Stimulated activated CD4-positive, alpha-beta T cell treated with anti-CD3 and anti-CD28 coated beads, Interleukin-15, amount 100 ng/mL, for 1 hour (primary cell): Measurements from ENCODE around the gene OR5H2.
"Not testable (repeated sequence)": the region's sequence is repeated elsewhere in the genome, so short reads cannot be mapped to it uniquely, and the experiment has no call there.

ENCODE experiments used
- DNase-seq, 2 donors: peaks; one replicate each; pipeline ENCODE4 v3.0.0-alpha.2; 2020; ENCODE audit warnings: low read depth in 1 of 2, low spot score in 1 of 2

Gene OR5H2

DNA sequence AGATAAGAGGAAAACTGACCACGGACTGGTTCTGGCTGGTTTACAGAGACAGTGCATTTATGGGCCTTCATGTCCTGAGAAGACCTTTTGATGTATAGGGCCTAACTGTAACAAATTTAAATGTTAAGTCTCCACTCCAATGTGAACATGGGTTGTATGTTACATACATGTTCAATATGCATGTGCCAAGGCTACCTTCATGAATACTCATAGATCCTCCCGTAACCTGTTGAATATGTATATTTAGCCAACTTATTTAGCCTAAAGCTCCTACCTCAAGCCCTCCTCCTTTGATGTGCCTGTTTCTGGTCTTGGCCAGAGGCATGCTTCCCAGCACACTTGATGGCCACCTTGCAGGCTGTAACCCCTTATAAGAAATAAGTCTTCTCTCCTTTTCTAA is at the start of gene OR5H2:
Gene OR5H2 (plus strand): TSS at position 301 of the 400 bp plus-strand sequence. CDS start 398 bp downstream, outside the sequence.
- DNase-seq = no peak

GRCh38 chr3:98233468-98233867 is 48.8 kb upstream of the OR5H2 start:
- DNase-seq = no peak

GRCh38 chr3:98240131-98240530 is 42.2 kb upstream of the OR5H2 start:
- DNase-seq = no peak

GRCh38 chr3:98242155-98242554 is 40.1 kb upstream of the OR5H2 start:
- no peak for DNase-seq

GRCh38 chr3:98243843-98244242 is 38.5 kb upstream of the OR5H2 start:
- no peak for DNase-seq

- DNase-seq = no peak
These were observed 36.2 kb upstream of the OR5H2 start for GRCh38 chr3:98246142-98246541.

DNA sequence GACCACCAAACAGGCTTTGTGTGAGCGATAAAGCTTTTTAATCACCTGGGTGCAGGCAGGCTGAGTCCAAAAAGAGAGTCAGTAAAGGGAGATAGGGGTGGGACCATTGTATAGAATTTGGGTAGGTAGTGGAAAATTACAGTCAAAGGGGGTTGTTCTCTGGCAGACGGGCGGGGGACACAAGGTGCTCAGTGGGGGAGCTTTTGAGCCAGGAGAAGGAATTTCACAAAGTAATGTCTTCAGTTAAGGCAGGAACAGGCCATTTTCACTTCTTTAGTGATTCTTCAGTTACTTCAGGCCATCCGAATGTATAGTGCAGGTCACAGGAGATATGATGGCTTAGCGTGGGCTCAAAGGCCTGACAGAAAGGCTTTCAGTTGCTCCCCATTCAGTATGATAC is 26.3 kb upstream of the OR5H2 start:
- not testable (repeated sequence) for DNase-seq

- no peak for DNase-seq
These were observed 22.6 kb upstream of the OR5H2 start for GRCh38 chr3:98259707-98260106.

DNA sequence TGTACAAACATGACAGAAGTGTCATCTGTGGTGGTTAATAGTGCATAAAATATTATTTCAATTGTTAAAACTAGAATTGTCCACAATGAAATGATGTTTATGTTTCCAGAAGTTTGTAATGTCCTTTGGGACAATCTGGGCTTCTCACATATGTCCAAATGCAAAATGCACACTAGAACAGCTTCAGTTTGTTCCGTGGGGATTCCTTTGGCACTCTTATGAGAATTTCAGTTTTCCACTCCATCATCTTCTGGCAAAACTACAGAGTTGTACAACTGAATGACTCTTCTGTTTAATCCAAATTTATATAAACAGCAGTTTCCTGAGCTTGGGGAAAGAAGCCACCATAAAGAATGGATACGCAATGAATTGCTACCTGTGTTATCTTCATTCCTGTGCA is 20.3 kb upstream of the OR5H2 start:
- no peak for DNase-seq

GRCh38 chr3:98263944-98264343 is 18.4 kb upstream of the OR5H2 start, which contains the start of gene OR5H6:
Gene OR5H6 (plus strand): TSS chr3:98264244. CDS start chr3:98264333, 89 bp downstream.
- DNase-seq = no peak

DNA sequence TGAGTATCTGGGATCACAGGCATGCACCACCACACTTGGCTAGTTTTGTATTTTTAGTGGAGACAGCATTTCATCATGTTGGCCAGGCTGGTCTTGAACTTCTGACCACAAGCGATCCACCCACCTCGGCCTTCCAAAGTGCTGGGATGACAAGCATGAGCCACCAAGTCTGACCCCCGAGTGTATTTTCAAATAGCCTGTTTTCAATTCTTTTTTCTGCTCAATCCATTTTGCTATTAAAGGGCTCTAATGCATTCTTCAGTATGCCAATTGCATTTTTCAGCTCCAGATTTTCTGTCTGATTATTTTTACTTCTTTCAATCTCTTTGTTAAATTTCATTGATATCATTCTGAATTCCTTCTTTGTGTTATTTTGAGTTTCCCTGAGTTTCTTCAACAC is 12.5 kb upstream of the OR5H2 start:
- no peak for DNase-seq

- DNase-seq = no peak
These were observed 10.2 kb upstream of the OR5H2 start for GRCh38 chr3:98272126-98272525.

- DNase-seq = no peak
These were observed 7.4 kb upstream of the OR5H2 start for GRCh38 chr3:98274914-98275313.

DNA sequence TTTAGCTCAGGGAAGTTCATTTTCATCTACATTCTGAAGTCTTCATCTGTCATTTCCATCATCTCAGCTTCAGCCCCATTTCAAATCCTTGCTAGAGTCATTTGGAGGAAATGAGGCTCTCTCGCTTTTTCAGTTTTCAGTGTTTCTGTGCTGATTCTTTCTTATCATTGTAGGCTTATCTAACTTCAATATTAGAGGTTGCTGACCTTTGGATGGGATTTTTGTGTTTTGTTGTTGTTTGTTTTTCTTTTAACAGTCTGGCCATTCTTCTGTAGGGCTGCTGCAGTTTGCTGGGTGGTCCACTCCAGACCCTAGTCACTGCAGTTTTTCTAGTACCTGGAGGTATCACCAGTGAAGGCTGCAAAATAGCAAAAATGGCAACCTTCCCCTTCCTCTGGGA is 8.6 kb downstream of the OR5H2 start:
- no peak for DNase-seq

DNA sequence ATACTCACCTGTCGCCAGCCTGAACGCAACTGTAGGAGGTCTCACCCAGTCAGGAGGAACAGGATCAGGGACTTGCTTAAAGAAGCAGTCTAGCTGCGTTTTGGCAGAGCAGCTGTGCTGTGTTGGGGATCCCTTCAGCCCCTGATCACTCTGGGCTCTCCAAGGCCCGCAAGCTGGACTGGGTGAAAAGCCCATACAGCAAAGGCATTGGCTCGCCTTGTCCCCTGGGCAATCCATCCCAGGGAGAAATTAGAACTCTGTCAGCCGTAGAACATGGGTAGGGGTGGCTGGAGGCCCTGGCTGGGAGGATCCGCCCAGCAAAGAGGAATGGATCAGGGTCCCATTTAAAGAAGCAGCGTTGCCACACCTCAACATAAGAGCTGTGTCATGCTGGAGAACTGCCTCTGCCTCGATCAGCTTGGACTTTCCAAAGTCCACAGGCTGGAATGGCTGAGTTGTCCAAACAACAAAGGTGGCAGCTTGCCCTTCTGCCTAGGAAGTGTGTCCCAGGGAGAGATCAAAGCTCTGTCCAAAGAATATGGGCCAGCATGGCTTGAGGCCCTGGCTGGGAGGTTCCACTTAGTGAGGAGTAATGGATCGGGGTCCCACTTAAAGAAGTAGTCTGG is 9.1 kb downstream of the OR5H2 start:
- DNase-seq = no peak

DNA sequence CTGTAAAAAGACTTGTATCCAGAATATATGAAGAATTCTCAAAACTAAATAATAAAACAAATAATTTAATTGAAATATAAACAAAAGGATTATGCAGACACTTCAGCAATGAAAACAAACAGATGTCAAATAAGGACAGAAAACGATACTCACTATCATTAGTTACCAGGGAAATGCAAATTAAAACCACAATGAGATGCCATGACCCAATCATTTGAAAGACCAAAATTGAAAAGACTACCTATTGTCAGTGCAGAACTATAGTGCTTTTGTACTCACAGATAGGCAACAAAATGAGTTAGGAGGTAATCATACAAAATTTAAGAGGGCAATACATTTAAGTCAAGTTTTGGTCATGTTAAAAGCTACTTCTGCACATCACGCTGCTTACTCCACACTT is 39.8 kb downstream of the OR5H2 start:
- no peak for DNase-seq

DNA sequence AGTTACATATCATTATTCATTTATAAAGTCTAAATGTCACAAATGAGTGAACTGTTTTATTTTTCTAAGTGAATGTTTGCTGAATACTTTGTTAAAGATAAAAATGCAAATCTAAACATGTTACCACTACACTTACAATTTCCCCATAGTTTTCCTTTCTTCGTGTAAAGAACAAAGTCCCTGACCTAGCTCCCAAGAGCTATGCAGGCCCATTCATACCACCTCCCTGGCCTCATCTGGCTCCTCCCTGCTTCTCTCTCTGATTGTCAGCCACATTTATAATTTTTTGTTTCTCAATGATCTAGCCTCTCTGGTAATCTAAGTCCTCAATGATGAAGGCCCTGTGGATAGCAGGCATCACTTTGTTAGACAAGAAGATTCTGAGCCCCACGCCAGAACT is 40.4 kb downstream of the OR5H2 start:
- DNase-seq = no peak

DNA sequence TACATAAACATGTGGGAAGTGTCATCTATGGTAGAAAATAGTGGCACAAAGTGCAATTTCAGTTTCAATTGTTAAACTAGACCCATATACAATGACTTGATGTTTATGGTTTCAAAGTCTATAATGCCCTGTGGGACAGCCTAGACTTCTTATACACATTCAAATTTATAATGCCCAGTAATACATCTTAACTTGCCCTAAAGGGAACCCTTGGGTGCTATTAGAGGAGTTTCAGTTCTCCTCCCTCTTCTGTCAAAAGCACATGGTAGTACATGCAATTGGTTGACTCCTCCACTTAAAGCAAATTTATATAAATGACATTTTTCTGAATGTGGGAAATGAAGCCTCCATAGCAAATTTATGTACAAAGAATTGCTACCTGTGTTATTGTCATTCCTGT is 41.1 kb downstream of the OR5H2 start:
- DNase-seq = no peak

- DNase-seq = no peak
These were observed 42.8 kb downstream of the OR5H2 start for GRCh38 chr3:98325055-98325454.

DNA sequence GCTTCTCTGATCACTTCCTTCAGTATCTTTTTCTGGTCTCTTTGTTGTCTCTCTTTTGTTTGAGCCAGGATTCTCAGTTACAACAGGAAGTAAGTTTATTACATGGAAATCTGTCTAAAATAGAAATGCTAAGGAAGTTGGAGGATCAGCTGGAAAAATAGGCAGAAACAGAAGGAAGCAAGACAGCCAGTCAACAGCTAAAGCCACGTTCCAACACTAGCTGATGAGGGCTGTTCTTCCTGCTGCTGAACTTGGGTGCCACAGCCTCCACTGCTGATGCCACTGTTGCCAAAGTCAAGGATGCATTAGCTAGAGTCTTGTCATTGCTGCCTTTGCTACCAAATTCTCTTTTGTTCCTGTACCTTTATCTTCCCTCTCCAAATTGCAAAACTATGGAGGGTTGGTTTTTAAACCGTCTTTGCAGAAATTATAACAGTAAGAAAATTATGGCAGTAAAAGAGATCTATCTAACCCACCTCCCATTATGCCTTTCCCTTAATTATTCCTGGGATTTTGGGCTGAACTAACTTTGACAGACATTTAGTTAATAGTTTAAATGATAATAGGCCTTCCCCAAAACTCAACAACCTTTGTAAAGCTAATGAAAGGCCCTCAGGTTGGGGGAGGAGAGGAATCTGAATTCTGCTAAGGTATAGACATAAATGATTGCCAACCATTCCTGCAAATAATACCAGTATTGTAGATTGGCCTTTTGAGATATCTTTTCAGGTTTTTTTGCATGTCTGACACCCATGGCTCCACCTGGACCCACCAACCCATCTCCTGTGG is 44.0 kb downstream of the OR5H2 start:
- no peak for DNase-seq

GRCh38 chr3:98326945-98327344 is 44.6 kb downstream of the OR5H2 start:
- no peak for DNase-seq

DNA sequence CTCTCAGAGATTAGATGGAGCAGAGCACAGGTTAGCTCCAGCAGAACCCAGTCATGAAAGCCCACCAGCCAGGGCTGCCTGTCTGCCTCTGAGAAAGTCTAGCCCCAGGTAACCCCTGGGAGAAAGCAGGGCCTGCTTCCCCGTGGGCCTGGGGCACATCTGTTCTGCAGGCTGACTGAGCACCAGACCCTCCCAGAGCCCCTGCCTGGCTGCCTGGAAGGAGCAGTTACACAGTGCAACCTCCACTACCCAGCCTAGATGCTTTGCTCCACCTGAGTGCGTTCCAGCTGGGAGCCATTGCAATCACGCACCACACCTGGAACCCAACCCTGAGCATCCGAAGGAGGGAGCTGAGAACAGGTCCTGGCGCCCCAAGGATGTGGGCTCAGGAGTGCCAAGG is 46.6 kb downstream of the OR5H2 start:
- no peak for DNase-seq
